Measurements from ENCODE around the gene ITK. TPM values are rescaled to one million over a fixed set of nuclear protein-coding genes. Genes with fewer than 3 reads are reported as not detected.

The ITK gene
- total and polyA plus RNA-seq, 10 donors, result 5.6 to 81.1 (median 39.9) TPM

DNA sequence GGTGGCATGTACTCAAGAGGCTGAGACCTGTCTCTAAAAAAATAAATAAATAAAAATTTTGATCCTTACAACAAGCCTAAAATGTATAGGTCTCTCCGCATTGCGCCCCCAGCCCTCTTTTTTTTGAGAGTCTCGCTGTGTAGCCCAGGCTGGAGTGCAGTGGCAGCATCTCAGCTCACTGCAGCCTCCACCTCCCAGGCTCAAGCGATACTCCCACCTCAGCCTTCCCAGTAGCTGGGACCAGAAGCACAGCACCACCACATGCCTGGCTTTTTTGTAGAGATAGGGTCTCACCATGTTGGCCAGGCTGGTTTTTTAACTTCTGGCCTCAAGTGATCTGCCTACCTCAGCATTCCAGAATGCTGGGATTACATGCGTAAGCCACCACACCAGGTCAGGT, 12.4 kb upstream of the ITK start:
- H3K9me3 ChIP-seq, result peaks cover 0 to 13% (median 0%) of the 10 kb centered on the region in 8 donors
- WGBS, 5 donors, result 93 to 98% (median 97%) methylated on average over 5 of the region's 5 CpGs
- intact Hi-C loops (cut with DNase I; ENCODE audit: low total_unique reads), result no loop called here
- H3K4me3 ChIP-seq, result no peak overlapping the region
- H3K27me3 ChIP-seq (replicated peaks in 1 of 7), result no peaks in the 10 kb centered on the region
- H3K4me1 ChIP-seq, result peaks cover 0 to 18% (median 11%) of the 10 kb centered on the region in 6 donors
- no peak for TF ChIP-seq POLR2AphosphoS5 (IDR thresholded peaks at IDR 0.05)
- TF ChIP-seq, protein P1, sequence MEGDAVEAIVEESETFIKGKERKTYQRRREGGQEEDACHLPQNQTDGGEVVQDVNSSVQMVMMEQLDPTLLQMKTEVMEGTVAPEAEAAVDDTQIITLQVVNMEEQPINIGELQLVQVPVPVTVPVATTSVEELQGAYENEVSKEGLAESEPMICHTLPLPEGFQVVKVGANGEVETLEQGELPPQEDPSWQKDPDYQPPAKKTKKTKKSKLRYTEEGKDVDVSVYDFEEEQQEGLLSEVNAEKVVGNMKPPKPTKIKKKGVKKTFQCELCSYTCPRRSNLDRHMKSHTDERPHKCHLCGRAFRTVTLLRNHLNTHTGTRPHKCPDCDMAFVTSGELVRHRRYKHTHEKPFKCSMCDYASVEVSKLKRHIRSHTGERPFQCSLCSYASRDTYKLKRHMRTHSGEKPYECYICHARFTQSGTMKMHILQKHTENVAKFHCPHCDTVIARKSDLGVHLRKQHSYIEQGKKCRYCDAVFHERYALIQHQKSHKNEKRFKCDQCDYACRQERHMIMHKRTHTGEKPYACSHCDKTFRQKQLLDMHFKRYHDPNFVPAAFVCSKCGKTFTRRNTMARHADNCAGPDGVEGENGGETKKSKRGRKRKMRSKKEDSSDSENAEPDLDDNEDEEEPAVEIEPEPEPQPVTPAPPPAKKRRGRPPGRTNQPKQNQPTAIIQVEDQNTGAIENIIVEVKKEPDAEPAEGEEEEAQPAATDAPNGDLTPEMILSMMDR (IDR thresholded peaks at IDR 0.05 in 8 of 11, conservative IDR thresholded peaks at IDR 0.05 in 3 of 11), result no peak
- no peak for TF ChIP-seq POLR2A (IDR thresholded peaks at IDR 0.05)
- no peak for DNase-seq
- no peaks in the 10 kb centered on the region for H3K36me3 ChIP-seq
- H3K27ac ChIP-seq, result no peak overlapping the region

- Histone ChIP-seq H3K4me3 (no peak overlapping the region), H3K27ac (peak overlapping the region in 7 of 8 donors; percentile 13 to 69 (median 49)), H3K9me3 (peaks cover 0 to 13% (median 0%) of the 10 kb centered on the region in 8 donors), H3K27me3 (replicated peaks in 1 of 7) (no peaks in the 10 kb centered on the region), H3K4me1 (peaks cover 0 to 20% (median 12%) of the 10 kb centered on the region in 6 donors), H3K36me3 (no peaks in the 10 kb centered on the region)
- 23 to 47% (median 31%) methylated on average over 2 of the region's 2 CpGs for WGBS, 5 donors
- TF ChIP-seq POLR2AphosphoS5 (IDR thresholded peaks at IDR 0.05) (peak in 2 of 3 donors; percentile 41 to 47), POLR2A (IDR thresholded peaks at IDR 0.05) (no peak)
- TF ChIP-seq, protein P1 (IDR thresholded peaks at IDR 0.05 in 8 of 11, conservative IDR thresholded peaks at IDR 0.05 in 3 of 11), result no peak
- intact Hi-C loops (cut with DNase I; ENCODE audit: low total_unique reads), result no loop called here
- DNase-seq, result peak; percentile 77
These were observed 8.2 kb upstream of the ITK start for GRCh38 chr5:157172403-157172802.

DNA sequence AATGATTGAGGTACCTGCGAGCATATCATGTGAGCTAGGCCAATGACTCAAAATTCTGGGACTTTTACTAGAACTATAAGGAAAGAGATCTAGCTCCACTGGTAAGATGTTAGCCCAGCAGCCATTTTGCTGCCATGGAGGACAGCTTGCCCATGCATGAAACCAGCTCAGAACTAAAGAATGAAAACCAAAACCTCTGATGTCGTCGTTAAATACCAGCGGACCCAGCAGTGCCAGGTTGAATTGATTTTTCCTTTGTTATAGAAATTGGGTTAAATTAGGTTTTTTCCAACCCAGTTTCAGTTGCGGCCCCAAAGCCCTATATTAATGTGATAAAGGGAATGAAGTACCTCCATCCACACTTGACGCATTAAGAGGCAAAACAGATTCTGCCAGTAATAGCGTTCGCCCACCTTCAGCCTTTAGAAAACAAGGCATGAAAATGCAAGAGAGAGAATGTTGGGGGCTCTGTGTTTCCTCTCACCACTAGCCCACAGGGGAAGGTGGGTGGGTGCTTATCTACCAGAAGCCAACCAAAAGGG, 5.5 kb upstream of the ITK start:
- H3K9me3 ChIP-seq, result peaks cover 0 to 9% (median 0%) of the 10 kb centered on the region in 8 donors
- TF ChIP-seq, protein P1 (IDR thresholded peaks at IDR 0.05 in 8 of 11, conservative IDR thresholded peaks at IDR 0.05 in 3 of 11), result no peak
- TF ChIP-seq POLR2A (IDR thresholded peaks at IDR 0.05) (no peak), POLR2AphosphoS5 (IDR thresholded peaks at IDR 0.05) (no peak)
- intact Hi-C loops (cut with DNase I; ENCODE audit: low total_unique reads), result no loop called here
- no peaks in the 10 kb centered on the region for H3K36me3 ChIP-seq
- peaks cover 0 to 30% (median 18%) of the 10 kb centered on the region in 6 donors for H3K4me1 ChIP-seq
- no peak overlapping the region for H3K27ac ChIP-seq
- no peak for DNase-seq
- H3K4me3 ChIP-seq, result no peak overlapping the region
- 85 to 96% (median 94%) methylated on average over 8 of the region's 8 CpGs for WGBS, 5 donors
- H3K27me3 ChIP-seq (replicated peaks in 1 of 7), result no peaks in the 10 kb centered on the region

DNA sequence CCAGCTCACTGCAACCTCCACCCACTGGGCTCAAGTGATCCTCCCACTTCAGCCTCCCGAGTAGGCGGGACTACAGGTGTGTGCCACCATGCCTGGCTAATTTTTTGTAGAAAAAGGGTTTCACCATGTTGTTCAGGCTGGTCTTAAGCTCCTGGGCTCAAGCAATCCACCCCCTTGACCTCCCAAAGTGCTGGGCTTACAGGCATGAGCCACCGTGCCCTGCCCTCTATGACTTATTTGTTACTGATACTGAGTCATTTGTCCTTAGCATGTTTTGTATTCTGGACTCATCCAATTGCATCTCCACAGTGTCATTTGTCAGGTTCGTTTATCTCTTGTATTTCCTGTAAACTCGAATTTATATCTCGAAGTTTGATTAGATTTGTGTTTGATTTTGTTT, 2.7 kb upstream of the ITK start:
- Histone ChIP-seq H3K36me3 (no peaks in the 10 kb centered on the region), H3K27ac (peak overlapping the region in 5 of 8 donors; percentile 3 to 85 (median 76)), H3K4me1 (peaks cover 0 to 15% (median 8%) of the 10 kb centered on the region in 6 donors), H3K4me3 (no peak overlapping the region), H3K27me3 (replicated peaks in 1 of 7) (no peaks in the 10 kb centered on the region), H3K9me3 (no peaks in the 10 kb centered on the region)
- TF ChIP-seq POLR2AphosphoS5 (IDR thresholded peaks at IDR 0.05) (no peak), POLR2A (IDR thresholded peaks at IDR 0.05) (no peak)
- TF ChIP-seq, protein P1 (IDR thresholded peaks at IDR 0.05 in 8 of 11, conservative IDR thresholded peaks at IDR 0.05 in 3 of 11), result no peak
- intact Hi-C loops (cut with DNase I; ENCODE audit: low total_unique reads), result no loop called here
- WGBS, 5 donors, result 66 to 81% (median 70%) methylated on average over 6 of the region's 6 CpGs
- no peak for DNase-seq

Measured in spleen (tissue), 11 donors.